HCT116 (cell line): Measurements from ENCODE around the gene G2E3. TPM values are rescaled to one million over a fixed set of nuclear protein-coding genes. Genes with fewer than 3 reads are reported as not detected.
A peak's percentile ranks its signal among the peaks of the same experiment; 100 is the strongest.

Experiments
- ATAC-seq: fragments of 200-7000 bp; cut with Tn5 transposase; 2 replicates; pipeline ENCODE4 v1.9.1; 2020; ENCODE audit warnings: mild to moderate bottlenecking, moderate library complexity
- BruUV-seq: library from RNA; stranded (reverse); fragments of 400-500 nt; replicated peaks from 2 replicates; lab custom pipeline; 2021; lab: Mats Ljungman, UMichigan
- CTCF ChIA-PET: fragments of 300-600 bp; sonication (Branson Sonifier 250); formaldehyde crosslinking; loops from one replicate; lab custom pipeline; 2021; ENCODE audit warnings: antibody characterized with exemption; lab: Charles Lee
- POLR2A ChIA-PET: fragments of 300-600, 350-600 bp; sonication (Branson Sonifier 250); formaldehyde crosslinking; loops from one replicate; lab custom pipeline; 2021; ENCODE audit warnings: antibody characterized with exemption; lab: Charles Lee
- RAD21 ChIA-PET, 2 experiments: fragments of 300-600 bp; sonication (Branson Sonifier 250); formaldehyde crosslinking; loops; one replicate each; lab custom pipeline; 2023; ENCODE audit warnings: low total read pairs in 2 of 2; ENCODE audit not compliant: uncharacterized antibody in 2 of 2, unreplicated experiment in 2 of 2, low non-redundant PET in 1 of 2; lab: Charles Lee
- DNase-seq: peaks from one replicate; pipeline ENCODE4 v3.0.0-alpha.2; 2010; ENCODE audit warnings: low read depth, low spot score
- H2AFZ ChIP-seq: fragments of 200-600 bp; shearing (Covaris generic), sonication (generic); 2 replicates; pipeline ENCODE4 v1.6.1; 2017; ENCODE audit warnings: low read depth, mixed run types, mixed read lengths, antibody characterized with exemption, low read length; ENCODE audit not compliant: poor library complexity, severe bottlenecking
- H3K27ac ChIP-seq: 2 replicates; pipeline ENCODE4 v1.5.1; 2012; ENCODE audit warnings: low read depth, low read length
- H3K27me3 ChIP-seq: fragments of 200-600 bp; sonication (generic); 2 replicates; pipeline ENCODE4 v1.6.1; 2016; ENCODE audit warnings: mixed run types, low read length, mixed read lengths; ENCODE audit not compliant: insufficient read depth
- H3K36me3 ChIP-seq, 2 experiments: fragments of 200-500 bp in 1 of 2; fragments of 200-600 bp in 1 of 2; sonication (Bioruptor generic) in 1 of 2; sonication (generic) in 1 of 2; 2 replicates each; pipeline versions ENCODE4 v1.5.1 to v1.6.1; 2014 to 2016; ENCODE audit warnings: low read length in 2 of 2, inconsistent platforms in 1 of 2, mixed read lengths in 1 of 2, mixed run types in 1 of 2; ENCODE audit not compliant: insufficient read depth in 2 of 2, control insufficient read depth in 1 of 2
- H3K4me1 ChIP-seq, 2 experiments: fragments of 200-600 bp in 1 of 2; sonication (generic) in 1 of 2; 2 replicates each; pipeline versions ENCODE4 v1.5.1 to v1.6.1; 2012 to 2017; ENCODE audit warnings: low read length in 2 of 2, inconsistent platforms in 1 of 2, mild to moderate bottlenecking in 1 of 2, mixed read lengths in 1 of 2, mixed run types in 1 of 2, moderate library complexity in 1 of 2; ENCODE audit not compliant: insufficient read depth in 2 of 2, control insufficient read depth in 1 of 2
- H3K4me2 ChIP-seq: fragments of 200-600 bp; sonication (generic); 2 replicates; pipeline ENCODE4 v1.6.1; 2017; ENCODE audit warnings: mixed run types, low read length, mixed read lengths
- H3K4me3 ChIP-seq, 2 experiments: fragments of 200-600 bp in 1 of 2; sonication (generic) in 1 of 2; replicated peaks in 1 of 2; 2 replicates each; pipeline ENCODE4 v1.5.1; 2011 to 2016; ENCODE audit warnings: low read length in 2 of 2, control low read depth in 1 of 2, low read depth in 1 of 2, mild to moderate bottlenecking in 1 of 2, mixed read lengths in 1 of 2, mixed run types in 1 of 2
- H3K79me2 ChIP-seq: fragments of 200-600 bp; sonication (generic); 2 replicates; pipeline ENCODE4 v1.6.1; 2017; ENCODE audit warnings: mild to moderate bottlenecking, mixed run types, low read length, moderate library complexity, mixed read lengths; ENCODE audit not compliant: insufficient read depth
- H3K9ac ChIP-seq: fragments of 200-600 bp; sonication (generic); 2 replicates; pipeline ENCODE4 v1.6.1; 2016; ENCODE audit warnings: low read length, mixed read lengths
- H3K9me2 ChIP-seq: fragments of 200-600 bp; sonication (generic), shearing (Covaris generic); 2 replicates; pipeline ENCODE4 v1.6.1; 2017; ENCODE audit warnings: mixed run types, mild to moderate bottlenecking, moderate library complexity; ENCODE audit not compliant: insufficient read depth
- H3K9me3 ChIP-seq, 2 experiments: fragments of 200-500 bp in 1 of 2; fragments of 200-600 bp in 1 of 2; sonication (Bioruptor generic) in 1 of 2; sonication (generic) in 1 of 2; 2 replicates each; pipeline ENCODE4 v1.6.1; 2014 to 2017; ENCODE audit warnings: low read length in 2 of 2, mixed read lengths in 2 of 2, inconsistent platforms in 1 of 2, low read depth in 1 of 2, mild to moderate bottlenecking in 1 of 2, mixed run types in 1 of 2, moderate library complexity in 1 of 2; ENCODE audit not compliant: control insufficient read depth in 1 of 2, insufficient read depth in 1 of 2
- H4K20me1 ChIP-seq: fragments of 200-600 bp; sonication (generic), shearing (Covaris generic); 2 replicates; pipeline ENCODE4 v1.6.1; 2017; ENCODE audit warnings: mixed run types, mild to moderate bottlenecking, moderate library complexity; ENCODE audit not compliant: insufficient read depth
- EGR1 ChIP-seq: IDR thresholded peaks from 2 replicates; pipeline ENCODE4 v1.6.1; 2012; ENCODE audit warnings: low read depth
- ELF1 ChIP-seq: IDR thresholded peaks from 2 replicates; pipeline ENCODE4 v1.6.1; 2012; ENCODE audit warnings: low read depth, borderline replicate concordance
- EZH2 ChIP-seq: fragments of 200-600 bp; sonication (generic); IDR thresholded peaks from 2 replicates; pipeline ENCODE4 v1.6.1; 2017; ENCODE audit warnings: antibody characterized with exemption, mixed run types
- FOSL1 ChIP-seq: IDR thresholded peaks from 2 replicates; pipeline ENCODE4 v1.6.1; 2012; ENCODE audit warnings: low read depth
- MAX ChIP-seq: IDR thresholded peaks from 2 replicates; pipeline ENCODE4 v1.6.1; 2012
- RAD21 ChIP-seq: IDR thresholded peaks from 2 replicates; pipeline ENCODE4 v1.6.1; 2012; ENCODE audit warnings: low read depth, mild to moderate bottlenecking
- REST ChIP-seq: IDR thresholded peaks from 2 replicates; pipeline ENCODE4 v1.6.1; 2012; ENCODE audit warnings: low read depth
- SP1 ChIP-seq: IDR thresholded peaks from 2 replicates; pipeline ENCODE4 v1.6.1; 2012; ENCODE audit warnings: low read depth
- SRF ChIP-seq: IDR thresholded peaks from 2 replicates; pipeline ENCODE4 v1.6.1; 2012; ENCODE audit warnings: low read depth
- ZBTB33 ChIP-seq: IDR thresholded peaks from 2 replicates; pipeline ENCODE4 v1.6.1; 2011; ENCODE audit warnings: mild to moderate bottlenecking, low read length, moderate library complexity; ENCODE audit not compliant: insufficient replicate concordance; ENCODE audit errors: extremely low read depth
- ZNF274 ChIP-seq: fragments of 200-500 bp; sonication (Bioruptor generic); IDR thresholded peaks from 2 replicates; pipeline ENCODE4 v1.6.1; 2014; ENCODE audit warnings: mild to moderate bottlenecking, low read depth, low read length, inconsistent platforms
- intact Hi-C: fragments of 100-400 bp; cut with micrococcal nuclease; formaldehyde crosslinking; loops from 2 replicates; pipeline ENCODE4 v1.10.0; 2022
- total RNA-seq: library from RNA; stranded (reverse); gene quantifications from one replicate; pipeline ENCODE4 v1.2.1, GENCODE V29; 2021; ENCODE audit not compliant: unreplicated experiment

Gene G2E3
- total RNA-seq, 1 experiment from 2014 or later = 47.0 TPM

- ChIA-PET POLR2A (no interaction called here), RAD21 (no interaction called here), CTCF (no interaction called here)
- ATAC-seq (no peak), DNase-seq (no peak)
- no peaks in the 10 kb centered on the region for H3K36me3 ChIP-seq
- peak overlapping the region; percentile 76 for H3K4me2 ChIP-seq
- TF ChIP-seq MAX (no peak), RAD21 (no peak), FOSL1 (no peak), SRF (no peak), SP1 (no peak), EZH2 (no peak), ZBTB33 (no peak), ZNF274 (no peak), REST (no peak), ELF1 (no peak), EGR1 (no peak)
- peaks cover 60% of the 10 kb centered on the region for H3K79me2 ChIP-seq
- H2AFZ ChIP-seq = no peak overlapping the region
- H3K4me3 ChIP-seq = peak overlapping the region; percentile 86 to 90
- no peaks in the 10 kb centered on the region for H3K9me2 ChIP-seq
- no peak overlapping the region for H3K27ac ChIP-seq
- peak overlapping the region; percentile 89; the same call in 1 of the 2 replicates for H3K9ac ChIP-seq
- intact Hi-C loops = no loop called here
- H3K4me1 ChIP-seq = peaks cover 3 to 19% of the 10 kb centered on the region in 2 experiments; a peak in 3 of 4 replicates
- no peaks in the 10 kb centered on the region for H4K20me1 ChIP-seq
- H3K9me3 ChIP-seq = no peaks in the 10 kb centered on the region
- H3K27me3 ChIP-seq = no peaks in the 10 kb centered on the region
- no TSS peak for BruUV-seq
Measured at GRCh38 chr14:30623412-30624131, 64.6 kb downstream of the G2E3 start.
